Lung (tissue), 13 donors: ENCODE data around the gene ERICH4. TPM values are rescaled to one million over a fixed set of nuclear protein-coding genes. Genes with fewer than 3 reads are reported as not detected.
"Not testable (repeated sequence)": the region's sequence is repeated elsewhere in the genome, so short reads cannot be mapped to it uniquely, and the experiment has no call there.

ENCODE experiments used
- ATAC-seq: fragments of 200-7000 bp; cut with Tn5 transposase; one replicate; pipeline ENCODE4 v1.9.1; 2020; ENCODE audit warnings: moderate number of reproducible peaks; ENCODE audit not compliant: insufficient read depth, low FRiP score
- DNase-seq, 3 donors: peaks; one replicate each; pipeline ENCODE4 v3.0.0-alpha.2; 2013 to 2017
- H3K27ac ChIP-seq, 2 donors: one replicate each; pipeline ENCODE4 v1.5.1; 2013; ENCODE audit warnings: mild to moderate bottlenecking in 2 of 2, moderate library complexity in 2 of 2, control low read depth in 1 of 2, inconsistent platforms in 1 of 2, low read depth in 1 of 2, low read length in 1 of 2
- H3K27me3 ChIP-seq, 3 donors: one replicate each; pipeline ENCODE4 v1.5.1; 2013; ENCODE audit warnings: low read length in 2 of 3; ENCODE audit not compliant: control insufficient read depth in 3 of 3, insufficient read depth in 3 of 3
- H3K36me3 ChIP-seq, 4 donors: one replicate each; pipeline ENCODE4 v1.5.1; 2013; ENCODE audit warnings: low read length in 4 of 4, mild to moderate bottlenecking in 1 of 4, moderate library complexity in 1 of 4; ENCODE audit not compliant: control insufficient read depth in 4 of 4, insufficient read depth in 4 of 4
- H3K4me1 ChIP-seq, 5 donors: one replicate each; pipeline ENCODE4 v1.5.1; 2013; ENCODE audit warnings: low read length in 5 of 5, mild to moderate bottlenecking in 2 of 5, moderate library complexity in 1 of 5; ENCODE audit not compliant: control insufficient read depth in 5 of 5, insufficient read depth in 5 of 5
- H3K4me3 ChIP-seq: one replicate; pipeline ENCODE4 v1.5.1; 2013; ENCODE audit warnings: mild to moderate bottlenecking, control low read depth, moderate library complexity
- H3K9ac ChIP-seq, 2 donors: one replicate each; pipeline ENCODE4 v1.5.1; 2013; ENCODE audit warnings: low read length in 2 of 2, control low read depth in 1 of 2; ENCODE audit not compliant: insufficient read depth in 1 of 2
- H3K9me3 ChIP-seq, 4 donors: one replicate each; pipeline ENCODE4 v1.5.1; 2013; ENCODE audit warnings: low read length in 3 of 4, mild to moderate bottlenecking in 1 of 4, moderate library complexity in 1 of 4; ENCODE audit not compliant: control insufficient read depth in 4 of 4, insufficient read depth in 3 of 4
- WGBS, 2 donors: extraction: QIAGEN DNeasy Blood & Tissue Kit; methylation state at CpG; one replicate each; pipeline ENCODE4 v1.1.7; 2013; 5-methylcytosine and 5-hydroxymethylcytosine counted together
- polyA plus RNA-seq, 2 donors: library from polyadenylated mRNA; stranded (reverse); fragments of 200-250 nt; gene quantifications; one replicate each; pipeline ENCODE4 v1.2.1, GENCODE V29; 2013
- small RNA-seq: library from RNA; depleted of rRNA; stranded (forward); fragments of <200 nt; gene quantifications from one replicate; pipeline ENCODE3, GENCODE V24; 2014; ENCODE audit warnings: low replicate concordance
- total RNA-seq, 2 donors: library from RNA; depleted of rRNA in 1 of 2; stranded (reverse); fragments of >200 nt in 1 of 2; gene quantifications; one replicate each; pipeline ENCODE4 v1.2.1, GENCODE V29; 2014 to 2021
- TF ChIP-seq, protein P1 (sequence below): IDR thresholded peaks from 2 replicates; pipeline ENCODE4 v1.5.1; 2012; ENCODE audit warnings: mild to moderate bottlenecking; ENCODE audit errors: control extremely low read depth, extremely low read depth
- donor health status: control.
- donor health status: control.
- donor health status: Bipolar disorder and iron deficiency.
- donor health status: healthy.
- donor health status: DM: yes; HTN: yes; CAD: no.

ERICH4 gene
- total and polyA plus RNA-seq, 4 donors: 0.16 TPM; not detected in 3

- H3K36me3 ChIP-seq: no peaks in the 10 kb centered on the region
- peaks cover 0 to 11% (median 0%) of the 10 kb centered on the region in 4 donors for H3K9me3 ChIP-seq
- H3K27ac ChIP-seq: no peak overlapping the region
- H3K9ac ChIP-seq: no peak overlapping the region
- DNase-seq (no peak), ATAC-seq (no peak)
- WGBS, 2 donors: 91 to 94% methylated on average over 4 of the region's 4 CpGs
- no peak overlapping the region for H3K4me3 ChIP-seq
- H3K27me3 ChIP-seq: no peaks in the 10 kb centered on the region
- TF ChIP-seq, protein P1, sequence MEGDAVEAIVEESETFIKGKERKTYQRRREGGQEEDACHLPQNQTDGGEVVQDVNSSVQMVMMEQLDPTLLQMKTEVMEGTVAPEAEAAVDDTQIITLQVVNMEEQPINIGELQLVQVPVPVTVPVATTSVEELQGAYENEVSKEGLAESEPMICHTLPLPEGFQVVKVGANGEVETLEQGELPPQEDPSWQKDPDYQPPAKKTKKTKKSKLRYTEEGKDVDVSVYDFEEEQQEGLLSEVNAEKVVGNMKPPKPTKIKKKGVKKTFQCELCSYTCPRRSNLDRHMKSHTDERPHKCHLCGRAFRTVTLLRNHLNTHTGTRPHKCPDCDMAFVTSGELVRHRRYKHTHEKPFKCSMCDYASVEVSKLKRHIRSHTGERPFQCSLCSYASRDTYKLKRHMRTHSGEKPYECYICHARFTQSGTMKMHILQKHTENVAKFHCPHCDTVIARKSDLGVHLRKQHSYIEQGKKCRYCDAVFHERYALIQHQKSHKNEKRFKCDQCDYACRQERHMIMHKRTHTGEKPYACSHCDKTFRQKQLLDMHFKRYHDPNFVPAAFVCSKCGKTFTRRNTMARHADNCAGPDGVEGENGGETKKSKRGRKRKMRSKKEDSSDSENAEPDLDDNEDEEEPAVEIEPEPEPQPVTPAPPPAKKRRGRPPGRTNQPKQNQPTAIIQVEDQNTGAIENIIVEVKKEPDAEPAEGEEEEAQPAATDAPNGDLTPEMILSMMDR: no peak
- peaks cover 0 to 16% (median 0%) of the 10 kb centered on the region in 5 donors for H3K4me1 ChIP-seq
Observed at GRCh38 chr19:41484822-41485221, 41.9 kb downstream of the ERICH4 start.

DNA sequence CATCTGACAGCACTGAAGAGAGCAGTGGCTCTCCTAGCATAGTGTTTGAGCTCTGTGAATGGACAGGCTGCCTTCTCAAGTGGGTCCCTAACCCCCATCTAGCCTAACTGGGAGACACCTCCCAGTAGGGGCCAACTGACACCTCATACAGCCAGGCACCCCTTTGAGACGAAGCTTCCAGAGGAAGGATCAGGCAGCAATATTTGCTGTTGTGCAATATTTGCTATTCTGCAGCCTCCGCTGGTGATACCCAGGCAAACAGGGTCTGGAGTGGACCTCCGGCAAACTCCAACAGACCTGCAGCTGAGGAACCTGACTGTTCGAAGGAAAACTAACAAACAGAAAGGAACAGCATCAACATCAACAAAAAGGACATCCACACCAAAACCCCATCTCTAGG lies 44.0 kb downstream of the ERICH4 start:
- ATAC-seq, H3K36me3 ChIP-seq, H3K27ac ChIP-seq, H3K4me3 ChIP-seq, DNase-seq, H3K27me3 ChIP-seq, H3K4me1 ChIP-seq, H3K9ac ChIP-seq: not testable (repeated sequence)
- whole genome bisulfite sequencing, 2 donors: 81 to 88% methylated on average over 4 of the region's 4 CpGs
- peaks cover 0 to 11% (median 0%) of the 10 kb centered on the region in 4 donors for H3K9me3 ChIP-seq

DNA sequence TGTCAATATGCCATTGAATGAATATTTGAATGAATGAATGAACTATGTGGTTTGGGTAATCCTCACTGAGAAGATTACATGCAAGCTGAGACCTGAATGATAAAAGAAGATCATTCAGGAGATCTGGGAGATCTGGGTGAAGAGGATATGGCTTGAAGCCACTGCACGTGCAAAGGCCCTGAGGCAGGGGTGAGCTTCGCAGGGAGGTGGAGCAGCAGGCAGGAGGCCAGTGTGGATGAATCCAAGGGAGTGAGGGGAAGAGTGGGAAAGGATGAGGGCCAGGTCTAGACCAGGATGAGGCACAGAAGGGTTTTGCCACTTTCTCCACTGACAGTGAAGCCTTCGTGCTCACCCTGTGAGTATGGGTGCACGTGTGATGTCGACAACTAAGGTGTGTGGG lies 49.9 kb downstream of the ERICH4 start:
- Histone ChIP-seq H3K27me3 (no peaks in the 10 kb centered on the region), H3K27ac (no peak overlapping the region), H3K9me3 (peaks cover 0 to 1% (median 0%) of the 10 kb centered on the region in 4 donors), H3K9ac (no peak overlapping the region), H3K4me3 (no peak overlapping the region), H3K4me1 (peaks cover 0 to 3% (median 0%) of the 10 kb centered on the region in 5 donors), H3K36me3 (peaks cover 0 to 4% (median 0%) of the 10 kb centered on the region in 4 donors)
- DNase-seq (no peak), ATAC-seq (no peak)
- TF ChIP-seq, protein P1: no peak
- 93 to 97% methylated on average over 5 of the region's 5 CpGs for WGBS, 2 donors

Small RNA genes lying within 50 kb of the gene (small RNA-seq; reads per million reads assigned to genes)
- not detected for gene RF00017

Other genes with a start within 250 kb of the ERICH4 start
- gene CYP2S1, start 249.9 kb upstream of the ERICH4 start, total RNA-seq: 10 to 100 TPM in 1 of 2 donors, 1 to 10 TPM in 1; 9.7 to 13.2 TPM
- gene CYP2S1, start 249.9 kb upstream of the ERICH4 start, polyA plus RNA-seq: 1 to 10 TPM; 5.2 to 5.4 TPM
- 10 to 100 TPM; 48.6 to 53.0 TPM for gene AXL, start 223.9 kb upstream of the ERICH4 start, total RNA-seq
- 10 to 100 TPM in 1 of 2 donors, 1 to 10 TPM in 1; 8.2 to 13.4 TPM for gene AXL, start 223.9 kb upstream of the ERICH4 start, polyA plus RNA-seq
- gene HNRNPUL1, start 178.8 kb upstream of the ERICH4 start, total RNA-seq: 100 to 1,000 TPM; 192 to 198 TPM
- 10 to 100 TPM; 92.2 to 96.0 TPM for gene HNRNPUL1, start 178.8 kb upstream of the ERICH4 start, polyA plus RNA-seq
- 10 to 100 TPM; 19.7 to 39.9 TPM for gene CCDC97, start 133.0 kb upstream of the ERICH4 start, total RNA-seq
- 10 to 100 TPM; 13.2 to 22.2 TPM for gene CCDC97, start 133.0 kb upstream of the ERICH4 start, polyA plus RNA-seq
- 10 to 100 TPM; 18.0 to 88.8 TPM for gene TGFB1, start 89.2 kb upstream of the ERICH4 start, total RNA-seq
- gene TGFB1, start 89.2 kb upstream of the ERICH4 start, polyA plus RNA-seq: 10 to 100 TPM; 27.8 to 67.3 TPM
- 10 to 100 TPM; 10.2 to 16.4 TPM for gene B9D2, start 79.0 kb upstream of the ERICH4 start, total RNA-seq
- 10 to 100 TPM; 11.6 to 18.6 TPM for gene B9D2, start 79.0 kb upstream of the ERICH4 start, polyA plus RNA-seq
- gene TMEM91, start 66.6 kb upstream of the ERICH4 start, total RNA-seq: 10 to 100 TPM; 13.6 to 16.0 TPM
- 10 to 100 TPM; 18.0 to 39.8 TPM for gene TMEM91, start 66.6 kb upstream of the ERICH4 start, polyA plus RNA-seq
- gene EXOSC5, start 45.8 kb upstream of the ERICH4 start, total RNA-seq: 10 to 100 TPM in 1 of 2 donors, 1 to 10 TPM in 1; 6.3 to 21.6 TPM
- 10 to 100 TPM; 32.6 to 34.4 TPM for gene EXOSC5, start 45.8 kb upstream of the ERICH4 start, polyA plus RNA-seq
- gene BCKDHA, start 45.3 kb upstream of the ERICH4 start, total RNA-seq: 10 to 100 TPM; 38.9 to 39.2 TPM
- gene BCKDHA, start 45.3 kb upstream of the ERICH4 start, polyA plus RNA-seq: 10 to 100 TPM; 19.7 to 54.5 TPM
- gene B3GNT8, start 15.8 kb upstream of the ERICH4 start, total RNA-seq: 10 to 100 TPM in 1 of 2 donors, 1 to 10 TPM in 1; 6.2 to 30.5 TPM
- gene B3GNT8, start 15.8 kb upstream of the ERICH4 start, polyA plus RNA-seq: 10 to 100 TPM; 35.1 to 39.0 TPM
- 10 to 100 TPM; 25.5 to 51.4 TPM for gene DMAC2, start 3.2 kb upstream of the ERICH4 start, total RNA-seq
- 10 to 100 TPM; 46.2 to 51.7 TPM for gene DMAC2, start 3.2 kb upstream of the ERICH4 start, polyA plus RNA-seq
- gene CEACAM21, start 133.0 kb downstream of the ERICH4 start, total RNA-seq: 10 to 100 TPM in 1 of 2 donors, 1 to 10 TPM in 1; 6.5 to 12.2 TPM
- gene CEACAM21, start 133.0 kb downstream of the ERICH4 start, polyA plus RNA-seq: 10 to 100 TPM in 1 of 2 donors, 1 to 10 TPM in 1; 9.6 to 10.9 TPM
- 10 to 100 TPM in 1 of 2 donors, 1 to 10 TPM in 1; 2.1 to 15.9 TPM for gene CEACAM4, start 183.9 kb downstream of the ERICH4 start, total RNA-seq
- gene CEACAM4, start 183.9 kb downstream of the ERICH4 start, polyA plus RNA-seq: 10 to 100 TPM in 1 of 2 donors, 1 to 10 TPM in 1; 4.5 to 30.0 TPM
- gene CEACAM7, start 245.1 kb downstream of the ERICH4 start, total RNA-seq: under 1 TPM; 0.11 to 0.37 TPM
- under 1 TPM; 0.15 to 0.41 TPM for gene CEACAM7, start 245.1 kb downstream of the ERICH4 start, polyA plus RNA-seq